Fibroblast of skin of abdomen (primary cell): ENCODE results near the gene LTN1.

Experiments used
- DNase-seq: peaks from one replicate; pipeline ENCODE4 v3.0.0-alpha.2; 2013

The LTN1 gene

DNA sequence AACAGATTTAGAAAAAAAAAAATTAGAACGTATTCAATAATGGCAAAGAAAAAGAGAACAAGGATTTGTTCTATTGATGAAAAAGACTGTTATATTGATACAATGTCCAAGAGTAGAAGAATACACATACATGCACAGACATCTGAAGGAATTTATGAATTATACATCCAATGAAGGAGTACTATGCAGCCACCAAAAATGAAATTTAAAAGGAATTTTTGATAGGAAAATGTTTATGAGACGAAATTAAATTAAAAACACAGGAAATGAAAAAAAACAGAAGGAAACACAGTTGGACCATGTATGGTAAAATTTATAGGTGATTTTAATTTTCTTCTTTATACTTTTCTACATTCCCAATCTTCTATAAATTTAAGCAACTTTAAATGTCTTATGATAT, 110.3 kb downstream of the LTN1 start:
- no peak for DNase-seq
